BE2C (cell line): ENCODE measurements around the gene GAGE2A. TPM values are rescaled to one million over a fixed set of nuclear protein-coding genes. Genes with fewer than 3 reads are reported as not detected.
"Not testable (repeated sequence)": the region's sequence is repeated elsewhere in the genome, so short reads cannot be mapped to it uniquely, and the experiment has no call there.

Experiments used
- DNase-seq: peaks from one replicate; pipeline ENCODE4 v3.0.0-alpha.2; 2020
- H3K27me3 ChIP-seq: fragments of 250-450 bp; sonication (Bioruptor Pico); 2 replicates; pipeline ENCODE4 v1.5.1; 2020; ENCODE audit warnings: mild to moderate bottlenecking
- H3K36me3 ChIP-seq: fragments of 250-450 bp; sonication (Bioruptor Pico); 2 replicates; pipeline ENCODE4 v1.5.1; 2020; ENCODE audit warnings: mild to moderate bottlenecking
- H3K4me1 ChIP-seq: fragments of 250-450 bp; sonication (Bioruptor Pico); 2 replicates; pipeline ENCODE4 v1.5.1; 2020
- H3K4me3 ChIP-seq: 2 replicates; pipeline ENCODE4 v1.5.1; 2011; ENCODE audit warnings: low read depth, low read length
- H3K9me3 ChIP-seq: fragments of 250-450 bp; sonication (Bioruptor Pico); 2 replicates; pipeline ENCODE4 v1.5.1; 2020
- polyA plus RNA-seq: library from polyadenylated mRNA; unstranded; fragments of >200 nt; gene quantifications from one replicate; pipeline ENCODE4 v1.2.1, GENCODE V29; 2012; ENCODE audit warnings: low read depth, missing spikeins; ENCODE audit not compliant: insufficient read length, insufficient read depth

GAGE2A gene, protein sequence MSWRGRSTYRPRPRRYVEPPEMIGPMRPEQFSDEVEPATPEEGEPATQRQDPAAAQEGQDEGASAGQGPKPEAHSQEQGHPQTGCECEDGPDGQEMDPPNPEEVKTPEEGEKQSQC
- not detected for polyA plus RNA-seq

GRCh38 chrX:49589196-49589595, at the start of gene GAGE2A:
TSS of gene GAGE2A (plus strand) at chrX:49589496. CDS start at chrX:49590651, 1,155 bp downstream.
- not testable (repeated sequence) for DNase-seq, H3K9me3 ChIP-seq, H3K36me3 ChIP-seq, H3K4me3 ChIP-seq, H3K4me1 ChIP-seq, H3K27me3 ChIP-seq

GRCh38 chrX:49541433-49541832, 47.9 kb upstream of the GAGE2A start, which contains the start of gene GAGE12D:
TSS of gene GAGE12D (plus strand) at chrX:49541733. CDS start at chrX:49542888, 1,155 bp downstream.
- H3K4me1 ChIP-seq, DNase-seq, H3K9me3 ChIP-seq, H3K36me3 ChIP-seq, H3K4me3 ChIP-seq, H3K27me3 ChIP-seq: not testable (repeated sequence)

- DNase-seq, H3K4me1 ChIP-seq, H3K27me3 ChIP-seq, H3K9me3 ChIP-seq, H3K4me3 ChIP-seq, H3K36me3 ChIP-seq: not testable (repeated sequence)
These were observed 38.3 kb upstream of the GAGE2A start, which contains the start of gene GAGE12E for GRCh38 chrX:49550989-49551388. TSS of gene GAGE12E (plus strand) at chrX:49551289. CDS start at chrX:49552444, 1,155 bp downstream.

DNA sequence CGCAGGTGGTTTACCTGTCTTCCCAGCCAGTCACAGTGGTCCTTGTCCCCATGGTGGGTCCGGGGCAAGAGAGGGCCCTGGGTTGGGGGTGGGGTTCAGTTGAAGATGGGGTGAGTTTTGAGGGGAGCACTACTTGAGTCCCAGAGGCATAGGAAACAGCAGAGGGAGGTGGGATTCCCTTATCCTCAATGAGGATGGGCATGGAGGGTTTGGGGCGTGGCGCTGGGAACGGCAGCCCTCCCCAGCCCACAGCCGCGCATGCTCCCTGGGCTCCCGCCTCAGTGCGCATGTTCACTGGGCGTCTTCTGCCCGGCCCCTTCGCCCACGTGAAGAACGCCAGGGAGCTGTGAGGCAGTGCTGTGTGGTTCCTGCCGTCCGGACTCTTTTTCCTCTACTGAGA, 28.8 kb upstream of the GAGE2A start, which contains the start of gene GAGE12F:
TSS of gene GAGE12F (plus strand) at position 301 of the 400 bp plus-strand sequence. CDS start 1,155 bp downstream, outside the sequence.
- H3K27me3 ChIP-seq, H3K4me1 ChIP-seq, H3K36me3 ChIP-seq, DNase-seq, H3K4me3 ChIP-seq, H3K9me3 ChIP-seq: not testable (repeated sequence)

GRCh38 chrX:49568728-49569127, 20.6 kb upstream of the GAGE2A start:
- not testable (repeated sequence) for H3K4me1 ChIP-seq, H3K36me3 ChIP-seq, H3K4me3 ChIP-seq, DNase-seq, H3K27me3 ChIP-seq, H3K9me3 ChIP-seq

- not testable (repeated sequence) for H3K27me3 ChIP-seq, H3K9me3 ChIP-seq, H3K4me3 ChIP-seq, DNase-seq, H3K4me1 ChIP-seq, H3K36me3 ChIP-seq
These were observed 20.1 kb upstream of the GAGE2A start for GRCh38 chrX:49569152-49569551.

- not testable (repeated sequence) for H3K4me1 ChIP-seq, H3K4me3 ChIP-seq, H3K9me3 ChIP-seq, H3K27me3 ChIP-seq, H3K36me3 ChIP-seq, DNase-seq
These were observed 19.2 kb upstream of the GAGE2A start, which contains the start of gene GAGE12G for GRCh38 chrX:49570100-49570499. TSS of gene GAGE12G (plus strand) at chrX:49570400. CDS start at chrX:49571555, 1,155 bp downstream.

- not testable (repeated sequence) for H3K27me3 ChIP-seq, DNase-seq, H3K9me3 ChIP-seq, H3K36me3 ChIP-seq, H3K4me1 ChIP-seq, H3K4me3 ChIP-seq
These were observed 9.6 kb upstream of the GAGE2A start, which contains the start of gene GAGE12H for GRCh38 chrX:49579649-49580048. TSS of gene GAGE12H (plus strand) at chrX:49579949. CDS start at chrX:49581104, 1,155 bp downstream.

DNA sequence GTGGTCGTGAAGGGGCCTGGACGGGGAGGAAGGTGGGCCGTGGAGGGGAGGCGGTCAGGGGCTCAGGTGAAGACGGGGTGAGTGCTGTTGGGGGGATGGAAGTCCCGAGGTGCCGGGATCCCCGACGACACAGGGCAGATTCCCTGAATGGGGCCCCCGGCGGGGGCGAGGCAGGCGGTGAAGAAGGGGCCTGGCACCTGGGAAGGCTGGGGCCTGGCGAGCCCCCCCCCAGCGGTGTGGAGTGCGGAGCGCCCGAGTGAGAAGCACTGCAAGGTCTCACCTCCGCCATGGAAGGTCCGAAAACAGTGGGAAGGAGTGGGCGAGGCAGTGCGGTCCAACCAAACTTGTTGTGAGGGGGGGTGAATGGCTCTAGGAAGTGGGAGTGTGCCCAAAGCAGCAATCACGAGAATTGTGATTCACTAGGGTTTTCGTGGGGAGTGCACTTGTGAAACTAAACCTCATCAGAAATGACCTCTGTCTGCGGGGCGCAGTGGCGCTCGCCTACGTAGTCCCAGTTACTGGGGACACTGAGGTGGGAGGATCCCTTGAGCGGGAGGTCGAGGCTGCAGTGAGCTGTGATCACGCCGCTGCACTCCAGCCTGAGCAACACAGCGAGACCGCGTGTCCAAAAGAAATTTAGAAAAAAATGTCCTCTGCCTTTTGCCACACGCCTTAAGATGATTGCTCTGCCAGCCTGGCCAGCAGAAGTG, 628 bp downstream of the GAGE2A start:
- not testable (repeated sequence) for H3K9me3 ChIP-seq, H3K4me1 ChIP-seq, H3K27me3 ChIP-seq, H3K4me3 ChIP-seq, H3K36me3 ChIP-seq
- peak; percentile 22 for DNase-seq

DNA sequence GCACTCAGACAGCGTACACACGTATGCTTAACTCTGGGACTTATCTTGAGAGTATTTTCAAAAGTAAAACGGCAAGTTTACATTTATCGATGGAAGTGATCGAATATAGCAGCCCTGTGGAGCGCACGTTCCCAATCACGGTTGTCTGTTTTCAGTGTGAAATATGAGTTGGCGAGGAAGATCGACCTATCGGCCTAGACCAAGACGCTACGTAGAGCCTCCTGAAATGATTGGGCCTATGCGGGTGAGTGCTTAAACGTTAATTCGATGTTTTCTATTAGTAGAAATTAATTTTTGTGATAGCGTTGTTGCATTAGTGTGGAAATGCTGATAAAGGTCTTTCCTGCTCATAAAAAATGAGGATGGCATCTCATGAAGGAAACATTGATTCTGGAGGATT, 1.2 kb downstream of the GAGE2A start:
- not testable (repeated sequence) for H3K36me3 ChIP-seq, H3K9me3 ChIP-seq, H3K4me1 ChIP-seq, H3K4me3 ChIP-seq, DNase-seq, H3K27me3 ChIP-seq

DNA sequence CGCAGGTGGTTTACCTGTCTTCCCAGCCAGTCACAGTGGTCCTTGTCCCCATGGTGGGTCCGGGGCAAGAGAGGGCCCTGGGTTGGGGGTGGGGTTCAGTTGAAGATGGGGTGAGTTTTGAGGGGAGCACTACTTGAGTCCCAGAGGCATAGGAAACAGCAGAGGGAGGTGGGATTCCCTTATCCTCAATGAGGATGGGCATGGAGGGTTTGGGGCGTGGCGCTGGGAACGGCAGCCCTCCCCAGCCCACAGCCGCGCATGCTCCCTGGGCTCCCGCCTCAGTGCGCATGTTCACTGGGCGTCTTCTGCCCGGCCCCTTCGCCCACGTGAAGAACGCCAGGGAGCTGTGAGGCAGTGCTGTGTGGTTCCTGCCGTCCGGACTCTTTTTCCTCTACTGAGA, 9.4 kb downstream of the GAGE2A start, which contains the start of gene GAGE1:
TSS of gene GAGE1 (plus strand) at position 301 of the 400 bp plus-strand sequence. CDS start 1,155 bp downstream, outside the sequence.
- H3K4me1 ChIP-seq, H3K9me3 ChIP-seq, H3K27me3 ChIP-seq: not testable (repeated sequence)

More for the DNA sequence above, 9.4 kb downstream of the GAGE2A start, which contains the start of gene GAGE1:
- not testable (repeated sequence) for H3K36me3 ChIP-seq, H3K4me3 ChIP-seq, DNase-seq
